NCI-H2196 (cell line): Measurements from ENCODE around the gene OR8A1.
"Not testable (repeated sequence)": the region's sequence is repeated elsewhere in the genome, so short reads cannot be mapped to it uniquely, and the experiment has no call there.

ENCODE experiments used
- DNase-seq: peaks from one replicate; lab custom pipeline; 2025; ENCODE audit not compliant: unreplicated experiment; lab: John Stamatoyannopoulos, UW

OR8A1 gene

DNA sequence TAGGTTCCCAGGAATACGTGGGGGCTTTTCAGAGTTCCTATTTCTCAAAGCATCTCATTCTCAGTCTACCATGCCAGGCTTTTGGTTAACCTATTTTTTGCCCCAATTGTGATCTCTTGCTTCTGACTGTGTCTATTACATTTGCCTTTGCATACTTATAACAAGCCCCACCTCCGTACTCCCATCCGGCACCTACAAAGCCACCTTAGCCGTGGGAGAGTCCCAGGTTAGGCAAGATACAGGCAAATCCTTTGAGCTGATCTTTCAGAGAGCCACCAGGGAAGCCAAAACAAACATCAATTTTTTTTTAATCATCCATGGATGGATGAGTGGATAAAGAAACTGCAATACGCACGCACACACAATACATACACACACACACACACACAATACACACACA, 22.8 kb downstream of the OR8A1 start:
- no peak for DNase-seq

DNA sequence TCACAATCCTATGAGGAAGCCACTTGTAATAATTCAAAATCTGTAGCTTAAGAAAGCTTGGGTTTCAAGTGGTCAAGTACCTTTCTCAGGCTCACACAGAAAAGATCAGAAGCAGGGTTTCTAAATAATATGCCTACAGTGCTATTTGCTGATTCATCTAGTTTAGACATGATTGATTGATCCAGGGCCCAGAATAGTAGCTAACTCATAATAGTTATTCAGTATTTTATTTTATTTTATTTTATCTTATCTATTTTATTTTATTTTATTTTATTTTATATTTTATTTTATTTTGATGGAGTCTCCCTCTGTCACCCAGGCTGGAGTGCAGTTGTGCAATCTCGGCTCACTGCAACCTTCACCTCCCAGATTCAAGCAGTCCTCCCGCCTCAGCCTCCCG, 25.5 kb downstream of the OR8A1 start:
- DNase-seq: no peak

DNA sequence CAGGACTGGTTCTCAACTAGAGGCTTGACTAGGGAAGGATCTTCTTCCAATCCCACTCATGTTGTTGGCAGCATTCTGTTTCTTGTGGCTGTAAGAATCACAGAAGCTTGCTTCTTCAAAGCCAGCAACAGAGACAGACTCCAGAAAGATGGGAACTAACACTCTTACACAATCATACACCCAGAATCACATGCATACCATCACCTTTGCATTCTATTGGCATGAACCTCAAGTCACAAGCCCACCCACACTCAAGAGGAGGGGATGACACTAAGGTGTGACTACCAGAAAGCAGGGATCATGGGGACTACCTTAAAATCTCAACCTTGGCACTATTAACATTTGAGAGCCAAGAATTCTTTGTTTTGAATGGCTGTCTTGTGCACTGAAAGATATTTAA, 27.8 kb downstream of the OR8A1 start:
- no peak for DNase-seq

DNA sequence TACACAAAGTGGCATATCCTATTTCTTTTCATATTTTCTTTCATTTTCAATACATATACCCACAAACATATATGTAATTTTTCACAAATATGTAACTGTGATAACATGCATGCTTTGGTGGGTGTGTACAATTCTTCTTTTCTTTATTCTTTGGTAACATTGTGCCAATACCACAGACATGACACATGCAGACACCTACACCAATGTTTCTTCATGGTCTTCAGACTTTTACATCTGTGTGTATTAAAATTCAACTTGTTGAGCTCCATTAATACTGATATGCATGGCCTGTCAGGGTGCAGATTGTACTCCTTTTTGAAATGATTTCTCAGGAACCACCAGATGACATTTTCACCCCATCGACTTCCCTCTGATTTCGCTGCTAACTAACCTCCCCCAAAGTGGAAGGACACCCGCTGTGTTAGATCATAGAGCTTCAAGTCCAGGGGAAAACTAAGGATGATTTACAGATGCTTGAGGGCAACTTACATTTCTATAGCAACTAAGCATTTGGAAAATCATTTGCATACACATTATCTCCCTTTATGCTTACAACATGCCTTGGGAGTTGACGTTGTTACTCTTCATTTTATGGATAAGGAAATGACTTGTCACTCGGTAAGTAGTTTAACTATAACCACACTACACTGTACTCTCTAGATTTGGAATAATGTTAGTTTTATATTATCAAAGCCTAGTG, 31.0 kb downstream of the OR8A1 start:
- DNase-seq: no peak

DNA sequence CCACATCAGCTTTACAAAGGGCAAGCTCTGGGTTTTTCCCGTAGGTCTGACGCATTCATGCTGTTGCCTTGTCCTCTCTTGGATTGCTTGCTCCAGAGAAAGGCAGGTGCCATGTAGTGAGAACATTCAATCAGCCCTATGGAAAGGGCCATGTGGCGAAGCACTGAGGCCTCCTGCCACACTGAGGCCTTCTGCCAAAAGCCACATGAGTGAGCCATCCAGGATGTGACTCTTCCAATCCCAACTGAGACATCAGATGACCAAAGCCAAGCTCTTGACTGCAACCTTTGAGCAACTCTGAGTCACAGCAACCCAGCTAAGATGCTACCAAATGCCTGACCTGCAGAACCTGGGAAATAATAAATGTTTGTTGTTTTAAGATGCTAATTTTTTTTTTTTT, 32.4 kb downstream of the OR8A1 start:
- DNase-seq: no peak

DNA sequence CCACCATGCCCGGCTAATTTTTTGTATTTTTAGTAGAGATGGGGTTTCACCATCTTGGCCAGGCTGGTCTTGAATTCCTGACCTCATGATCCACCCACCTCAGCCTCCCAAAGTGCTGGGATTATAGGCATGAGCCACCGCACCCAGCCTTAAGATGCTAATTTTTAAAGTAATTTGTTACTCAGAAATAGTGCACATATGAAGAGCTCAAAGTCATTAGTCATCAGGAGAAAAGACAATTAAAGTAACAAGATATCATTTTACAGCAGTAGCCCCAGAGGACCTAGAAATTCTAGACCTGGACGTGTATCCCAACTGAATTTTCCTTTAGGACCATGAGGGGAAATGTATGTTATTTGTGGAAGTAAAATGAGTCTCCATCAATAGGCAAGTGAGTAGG, 32.9 kb downstream of the OR8A1 start:
- not testable (repeated sequence) for DNase-seq

DNA sequence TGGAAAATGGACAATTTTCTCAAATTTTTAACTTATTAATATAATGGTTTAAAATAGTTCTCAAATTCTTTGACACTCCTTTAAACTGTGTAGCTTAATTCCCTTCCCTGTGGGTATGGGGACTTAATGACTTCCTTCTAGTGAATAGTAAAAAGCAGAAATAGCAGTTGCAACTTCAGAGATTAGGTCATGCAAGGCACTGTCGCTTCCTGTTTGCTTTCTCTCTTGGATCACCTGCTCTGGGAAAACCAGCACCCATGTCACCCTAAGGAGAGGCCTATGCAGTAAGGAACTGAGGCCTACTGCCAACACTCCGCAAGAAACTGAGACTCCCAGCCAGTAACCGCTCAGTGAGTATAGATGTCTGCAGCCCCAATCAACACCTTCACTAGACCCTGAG, 35.9 kb downstream of the OR8A1 start:
- DNase-seq: no peak

DNA sequence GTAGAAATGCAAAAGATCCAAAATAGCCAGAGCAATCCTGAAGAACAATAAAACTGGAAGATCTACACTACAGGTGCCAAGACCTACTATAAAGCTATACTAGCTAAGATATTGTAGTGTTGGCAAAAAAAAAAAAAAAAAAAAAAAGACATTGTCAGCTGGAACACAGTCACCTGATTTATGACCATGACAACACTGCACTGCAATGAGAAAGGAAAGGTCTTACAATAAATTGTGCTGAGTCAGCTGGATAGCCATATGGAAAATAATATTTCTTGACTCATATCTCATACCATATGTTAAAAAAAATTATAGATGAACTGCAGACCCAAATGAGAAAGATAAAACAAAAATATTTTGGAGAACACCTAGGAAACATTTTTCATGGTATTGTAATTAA, 38.4 kb downstream of the OR8A1 start:
- DNase-seq: no peak

DNA sequence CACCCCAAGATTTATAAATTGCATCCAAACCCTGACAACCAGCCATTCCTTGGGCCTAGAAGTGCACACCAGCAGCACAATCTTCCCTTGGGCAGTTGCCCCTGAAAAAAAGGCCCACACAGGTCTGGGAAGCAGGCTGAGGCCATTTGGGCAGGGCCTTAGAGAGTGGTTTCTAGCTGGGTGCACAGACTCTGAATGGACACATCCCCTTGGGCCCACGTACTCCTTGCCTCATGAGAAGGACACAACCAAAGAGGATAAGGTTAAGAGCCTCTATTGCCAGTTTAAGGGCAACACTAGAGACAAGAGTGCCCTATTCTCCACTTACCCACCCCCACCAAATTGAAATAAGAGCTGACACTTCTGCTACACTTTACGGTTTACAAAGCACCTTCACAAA, 40.5 kb downstream of the OR8A1 start:
- no peak for DNase-seq

DNA sequence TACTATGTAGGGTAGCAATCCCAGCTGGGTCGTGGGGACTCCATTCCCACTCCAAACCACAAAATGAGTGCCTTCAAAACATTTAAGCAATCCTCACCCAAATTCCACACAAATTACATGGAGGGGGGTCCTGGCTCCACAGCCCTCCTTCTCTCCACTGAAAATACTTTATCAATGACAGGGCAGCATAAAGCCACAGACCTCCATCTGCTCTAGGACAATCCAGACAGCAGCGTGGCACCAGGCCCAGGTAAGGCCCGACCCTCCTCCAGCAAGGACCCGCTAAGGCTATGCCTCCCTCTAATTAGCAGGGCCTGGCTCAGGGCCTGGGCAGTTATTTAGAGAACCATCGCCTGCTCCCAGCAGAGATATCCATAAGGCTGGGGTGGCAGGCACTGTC, 41.3 kb downstream of the OR8A1 start, which contains the start of gene PANX3:
Gene PANX3 (plus strand): TSS at position 365 of the 400 bp plus-strand sequence. CDS start 129 bp downstream, outside the sequence.
- DNase-seq: no peak

DNA sequence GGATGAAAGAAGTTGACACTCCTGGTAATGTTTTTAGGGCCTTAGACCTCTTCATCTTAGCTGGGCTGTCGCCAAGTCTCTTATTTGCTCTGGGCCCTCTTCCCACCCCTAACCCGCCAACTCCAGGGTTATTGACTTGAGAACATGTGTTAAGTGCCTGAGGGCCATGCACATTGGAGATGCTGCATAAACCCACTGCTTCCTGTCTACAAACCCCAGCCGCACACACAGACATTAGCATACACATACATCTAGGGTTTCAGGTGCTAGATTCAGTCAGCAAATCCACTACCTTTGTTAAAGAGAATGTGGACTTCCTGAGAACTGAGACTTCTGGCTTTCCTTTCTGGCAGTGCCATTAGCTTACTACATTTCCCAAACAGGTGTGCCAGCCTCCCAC, 42.2 kb downstream of the OR8A1 start:
- DNase-seq: no peak

DNA sequence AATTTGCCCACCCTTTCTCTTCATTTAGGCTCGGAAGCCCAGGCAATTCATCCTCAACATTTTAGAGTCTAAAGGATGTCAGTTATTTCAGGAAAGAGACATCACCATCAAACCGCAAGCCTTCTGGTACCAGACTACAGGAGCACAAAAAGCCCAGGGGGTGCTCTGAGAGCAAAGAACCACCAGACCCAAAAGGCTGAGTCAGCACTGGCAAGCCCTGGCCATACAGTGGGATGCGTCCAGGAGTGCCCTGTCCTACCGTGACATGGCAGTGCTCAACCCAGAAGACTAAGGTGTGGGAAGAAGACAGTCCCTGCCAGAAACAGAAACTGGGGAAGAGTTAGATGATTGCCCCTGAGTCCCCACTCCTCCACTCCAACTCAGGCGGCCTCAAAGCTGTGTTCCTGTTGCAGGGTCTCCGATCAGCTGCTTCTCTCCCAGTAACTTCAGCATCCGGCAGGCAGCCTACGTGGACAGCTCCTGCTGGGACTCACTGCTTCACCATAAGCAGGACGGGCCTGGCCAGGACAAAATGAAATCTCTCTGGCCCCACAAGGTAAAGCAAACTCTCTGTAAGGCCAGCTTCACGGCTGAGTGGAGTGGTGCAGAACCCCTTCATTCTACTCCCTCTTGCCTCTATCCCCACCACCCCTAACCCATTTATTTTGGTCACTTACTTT, 42.9 kb downstream of the OR8A1 start:
- DNase-seq: no peak

DNA sequence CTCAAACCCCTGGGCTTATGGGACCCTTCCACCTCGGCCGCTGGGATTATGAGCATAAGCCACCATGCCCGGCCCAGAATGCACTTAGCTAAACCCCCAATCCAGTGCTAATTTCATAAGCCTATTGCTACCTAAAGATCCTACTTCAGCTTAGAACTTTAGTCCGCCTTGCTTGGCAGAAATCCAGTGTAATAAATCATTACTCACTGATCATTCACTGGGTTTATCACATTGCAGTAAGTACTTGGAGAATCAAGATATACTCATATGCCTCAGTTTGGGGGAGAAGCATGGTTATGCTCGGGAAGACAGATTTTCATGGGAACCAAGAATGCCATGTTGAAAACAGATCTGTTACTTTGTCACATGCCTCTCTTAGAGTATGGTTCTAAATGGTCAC, 49.1 kb downstream of the OR8A1 start:
- no peak for DNase-seq
